ENCODE measurements around the gene RBBP5. TPM values are rescaled to one million over a fixed set of nuclear protein-coding genes. Genes with fewer than 3 reads are reported as not detected.

Gene RBBP5
- total RNA-seq, 1 experiment from 2014 or later = 23.8 TPM

- no peak overlapping the region for H3K4me3 Mint-ChIP-seq
- no peaks in the 10 kb centered on the region for H3K9me3 Mint-ChIP-seq
- no peak for TF ChIP-seq JAZF1 (CRISPR knock-in tag; IDR thresholded peaks at IDR 0.05)
- TF ChIP-seq FOXP4 (CRISPR knock-in tag; IDR thresholded peaks at IDR 0.05) = no peak
- no peak for TF ChIP-seq ZNF317 (CRISPR knock-in tag; IDR thresholded peaks at IDR 0.05; ENCODE audit: borderline replicate concordance, low read depth)
- TF ChIP-seq PREB (CRISPR knock-in tag; IDR thresholded peaks at IDR 0.05; ENCODE audit: borderline replicate concordance) = no peak
- no peak for TF ChIP-seq NFATC4 (CRISPR knock-in tag; IDR thresholded peaks at IDR 0.05)
- TF ChIP-seq CREB1 (CRISPR knock-in tag; IDR thresholded peaks at IDR 0.05) = no peak
- no peak for TF ChIP-seq ZMAT4 (CRISPR knock-in tag; IDR thresholded peaks at IDR 0.05)
- no peak for TF ChIP-seq RORB (CRISPR knock-in tag; IDR thresholded peaks at IDR 0.05)
- no peak for TF ChIP-seq ELF4 (CRISPR knock-in tag; IDR thresholded peaks at IDR 0.05; ENCODE audit: low read depth)
- TF ChIP-seq JUN (CRISPR knock-in tag; IDR thresholded peaks at IDR 0.05) = no peak
- no peak for TF ChIP-seq E2F1 (CRISPR knock-in tag; IDR thresholded peaks at IDR 0.05)
- no peak for TF ChIP-seq CTCF (IDR thresholded peaks at IDR 0.05)
- TF ChIP-seq ZBTB21 (CRISPR knock-in tag; IDR thresholded peaks at IDR 0.05; ENCODE audit: borderline replicate concordance) = no peak
- no peak for TF ChIP-seq ATF6 (CRISPR knock-in tag; IDR thresholded peaks at IDR 0.05)
- TF ChIP-seq MYBL2 (CRISPR knock-in tag; IDR thresholded peaks at IDR 0.05) = no peak
- no peak for TF ChIP-seq TEAD1 (CRISPR knock-in tag; IDR thresholded peaks at IDR 0.05)
- ChIA-PET CTCF (interaction anchor here (0.7 to 12.0 kb wide), 3 partner anchors 10 to 244 kb away, joined by 3 to 109 read pairs (median 23); no protein-coding TSS in a partner anchor), POLR2A (no interaction called here)
- no peaks in the 10 kb centered on the region for H3K27me3 Mint-ChIP-seq (ENCODE audit: low read depth)
- H3K36me3 Mint-ChIP-seq = no peaks in the 10 kb centered on the region
- no peak for DNase-seq (ENCODE audit: low spot score)
- ATAC-seq = no peak
- 0 out of 2 replicates have a peak, but pooled peaks cover 2% of the 10 kb centered on the region for H3K4me1 Mint-ChIP-seq
- H3K27ac Mint-ChIP-seq = no peak overlapping the region
These were observed 49.5 kb downstream of the RBBP5 start for GRCh38 chr1:205072286-205072685.

- DNase-seq (ENCODE audit: low spot score) = no peak
- ChIA-PET CTCF (interaction anchor here (0.7 to 12.0 kb wide), 4 partner anchors 10 to 243 kb away, joined by 3 to 109 read pairs (median 17); no protein-coding TSS in a partner anchor), POLR2A (no interaction called here)
- Mint-ChIP-seq H3K27ac (no peak overlapping the region), H3K36me3 (no peaks in the 10 kb centered on the region), H3K4me1 (0 out of 2 replicates have a peak, but pooled peaks cover 2% of the 10 kb centered on the region), H3K27me3 (ENCODE audit: low read depth) (no peaks in the 10 kb centered on the region), H3K9me3 (no peaks in the 10 kb centered on the region), H3K4me3 (no peak overlapping the region)
- no peak for ATAC-seq
- TF ChIP-seq NFYB (CRISPR knock-in tag; conservative IDR thresholded peaks at IDR 0.05; ENCODE audit: low read depth) = no peak
- no peak for TF ChIP-seq TEAD1 (CRISPR knock-in tag; IDR thresholded peaks at IDR 0.05)
These were observed 50.0 kb downstream of the RBBP5 start for GRCh38 chr1:205071801-205072200.
